OCI-LY7 (cell line): ENCODE data around the gene LTA4H. TPM values are rescaled to one million over a fixed set of nuclear protein-coding genes. Genes with fewer than 3 reads are reported as not detected.

Experiments used
- BruUV-seq: library from RNA; stranded (reverse); fragments of 400-500 nt; replicated peaks from 2 replicates; lab custom pipeline; 2021; lab: Mats Ljungman, UMichigan
- CTCF ChIA-PET: fragments of 300-600 bp; sonication (Branson Sonifier 250); formaldehyde crosslinking; loops from one replicate; lab custom pipeline; 2022; ENCODE audit warnings: antibody characterized with exemption; ENCODE audit not compliant: unreplicated experiment; lab: Charles Lee
- POLR2A ChIA-PET: fragments of 300-600 bp; sonication (Branson Sonifier 250); formaldehyde crosslinking; loops from one replicate; lab custom pipeline; 2022; ENCODE audit warnings: antibody characterized with exemption; lab: Charles Lee
- DNase-seq: peaks from one replicate; pipeline ENCODE4 v3.0.0-alpha.2; 2015; ENCODE audit warnings: low spot score
- H2AFZ ChIP-seq: fragments of 200-600 bp; sonication (generic), shearing (Covaris generic); 2 replicates; pipeline ENCODE4 v1.6.1; 2014; ENCODE audit warnings: mild to moderate bottlenecking, antibody characterized with exemption, low read length, moderate library complexity
- H3K27ac ChIP-seq: fragments of 200-600 bp; sonication (generic); 2 replicates; pipeline ENCODE4 v1.5.1; 2014; ENCODE audit warnings: mixed run types, low read depth, mild to moderate bottlenecking, moderate library complexity, low read length, inconsistent platforms; ENCODE audit not compliant: poor library complexity, severe bottlenecking
- H3K36me3 ChIP-seq: fragments of 200-600 bp; sonication (generic); 2 replicates; pipeline ENCODE4 v1.6.1; 2014; ENCODE audit warnings: mild to moderate bottlenecking, antibody characterized with exemption, low read length, moderate library complexity, mixed read lengths; ENCODE audit not compliant: insufficient read depth
- H3K4me1 ChIP-seq: fragments of 200-600 bp; sonication (generic); 2 replicates; pipeline ENCODE4 v1.5.1; 2014; ENCODE audit warnings: mild to moderate bottlenecking, low read length; ENCODE audit not compliant: insufficient read depth, poor library complexity, severe bottlenecking
- H3K4me2 ChIP-seq: fragments of 200-600 bp; sonication (generic); 2 replicates; pipeline ENCODE4 v1.6.1; 2014; ENCODE audit warnings: mild to moderate bottlenecking, low read length
- H3K4me3 ChIP-seq: fragments of 200-600 bp; sonication (generic); 2 replicates; pipeline ENCODE4 v1.5.1; 2014; ENCODE audit warnings: mild to moderate bottlenecking, low read depth, low read length; ENCODE audit not compliant: poor library complexity, severe bottlenecking
- H3K79me2 ChIP-seq: fragments of 200-600 bp; sonication (generic); 2 replicates; pipeline ENCODE4 v1.6.1; 2016; ENCODE audit warnings: low read depth, mild to moderate bottlenecking, low read length, moderate library complexity, mixed read lengths; ENCODE audit not compliant: insufficient read depth
- H3K9me2 ChIP-seq: fragments of 200-600 bp; sonication (generic); 2 replicates; pipeline ENCODE4 v1.6.1; 2016; ENCODE audit warnings: mild to moderate bottlenecking, low read length, mixed read lengths; ENCODE audit not compliant: insufficient read depth
- H3K9me3 ChIP-seq: fragments of 200-600 bp; sonication (generic); 2 replicates; pipeline ENCODE4 v1.6.1; 2014; ENCODE audit warnings: mild to moderate bottlenecking, mixed run types, low read length, mixed read lengths
- H4K20me1 ChIP-seq: fragments of 200-600 bp; sonication (generic); 2 replicates; pipeline ENCODE4 v1.6.1; 2014; ENCODE audit warnings: mild to moderate bottlenecking, antibody characterized with exemption, low read length, moderate library complexity, mixed read lengths; ENCODE audit not compliant: insufficient read depth
- CTCF ChIP-seq: fragments of 200-600 bp; sonication (generic); conservative IDR thresholded peaks from 2 replicates; pipeline ENCODE4 v1.5.1; 2014; ENCODE audit warnings: mild to moderate bottlenecking, antibody characterized with exemption, low read length, moderate library complexity, mixed read lengths
- EZH2phosphoT487 ChIP-seq: fragments of 200-600 bp; sonication (generic); IDR thresholded peaks from 2 replicates; pipeline ENCODE4 v1.6.1; 2018; ENCODE audit warnings: low read depth, borderline replicate concordance, mild to moderate bottlenecking, mixed run types, antibody characterized with exemption, low read length, moderate library complexity, mixed read lengths
- intact Hi-C: fragments of 100-400 bp; cut with micrococcal nuclease; formaldehyde crosslinking; loops from one replicate; pipeline ENCODE4 v1.10.0; 2022; ENCODE audit not compliant: unreplicated experiment
- total RNA-seq, 2 experiments: library from RNA; depleted of rRNA in 1 of 2; stranded (reverse); fragments of >200 nt in 1 of 2; shearing (Covaris generic) in 1 of 2; gene quantifications; 2 replicates each; pipeline ENCODE4 v1.2.3, GENCODE V29; 2014 to 2022

Gene LTA4H
- total RNA-seq, 2 experiments from 2014 or later = 86.7 to 122 TPM

DNA sequence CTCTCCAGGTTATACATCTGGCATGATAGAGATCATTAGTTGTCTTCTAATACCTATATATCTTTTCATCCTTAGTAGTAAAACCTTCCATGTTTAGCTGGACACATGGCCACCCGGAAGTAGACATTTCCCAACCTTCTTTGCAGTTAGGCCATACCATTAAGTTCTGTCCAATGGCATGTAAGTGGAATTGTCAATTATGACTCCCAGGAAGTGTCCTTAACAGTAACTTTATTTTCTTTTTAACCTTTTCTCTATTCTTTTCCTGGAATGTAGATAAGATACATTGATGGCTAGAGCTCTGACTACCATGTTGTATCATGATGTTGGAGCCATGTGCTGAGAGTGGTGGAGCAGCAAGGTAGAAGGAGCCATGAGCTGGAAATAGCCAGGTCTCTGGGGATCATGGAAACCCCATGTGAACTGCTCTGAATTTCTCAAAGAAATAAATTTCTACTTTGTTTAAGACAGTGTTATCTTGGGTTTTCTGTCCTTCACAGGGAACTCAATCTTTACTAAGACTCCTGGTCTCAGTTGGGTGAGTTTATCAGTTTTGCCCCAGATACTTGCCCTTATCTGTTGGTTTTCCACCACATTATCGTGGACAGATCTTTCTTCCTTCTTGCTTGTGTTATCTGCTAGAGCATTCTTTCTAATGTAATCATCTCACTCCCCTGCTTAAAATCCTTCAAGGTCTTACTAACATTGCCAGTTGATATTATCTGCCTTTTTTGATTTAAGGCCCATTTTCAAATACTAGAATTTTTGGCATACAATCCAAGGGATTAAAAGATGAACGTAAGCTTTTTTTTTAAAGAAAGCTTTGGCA is 5.1 kb upstream of the LTA4H start:
- no peaks in the 10 kb centered on the region for H3K9me3 ChIP-seq
- H3K27ac ChIP-seq = no peak overlapping the region
- H3K79me2 ChIP-seq = no peaks in the 10 kb centered on the region
- no peaks in the 10 kb centered on the region for H3K9me2 ChIP-seq
- no peak for DNase-seq
- H3K36me3 ChIP-seq = no peaks in the 10 kb centered on the region
- H3K4me2 ChIP-seq = no peak overlapping the region
- H3K4me3 ChIP-seq = no peak overlapping the region
- TF ChIP-seq CTCF = no peak
- no peak overlapping the region for H2AFZ ChIP-seq
- no peaks in the 10 kb centered on the region for H4K20me1 ChIP-seq
- intact Hi-C loops = no loop called here
- ChIA-PET CTCF (interaction anchor here (0.6 kb wide), 1 partner anchor 889 kb away, joined by 3 read pairs; no protein-coding TSS in a partner anchor), POLR2A (interaction anchor here (0.9 kb wide), 1 partner anchor 21 kb away, joined by 3 read pairs; no protein-coding TSS in a partner anchor)
- peaks cover 18% of the 10 kb centered on the region for H3K4me1 ChIP-seq
- BruUV-seq = no TSS peak

GRCh38 chr12:96039516-96039915 is 4.1 kb upstream of the LTA4H start:
- H3K4me3 ChIP-seq = no peak overlapping the region
- no peaks in the 10 kb centered on the region for H4K20me1 ChIP-seq
- CTCF ChIA-PET = no interaction called here
- BruUV-seq = no TSS peak
- H2AFZ ChIP-seq = no peak overlapping the region
- POLR2A ChIA-PET = interaction anchor here (1.5 kb wide), 1 partner anchor 18 kb away, joined by 4 read pairs; no protein-coding TSS in a partner anchor
- H3K79me2 ChIP-seq = peaks cover 8% of the 10 kb centered on the region
- DNase-seq = no peak
- no peaks in the 10 kb centered on the region for H3K9me3 ChIP-seq
- no peak overlapping the region for H3K27ac ChIP-seq
- no peak overlapping the region for H3K4me2 ChIP-seq
- H3K9me2 ChIP-seq = no peaks in the 10 kb centered on the region
- peaks cover 12% of the 10 kb centered on the region for H3K4me1 ChIP-seq
- TF ChIP-seq CTCF (no peak), EZH2phosphoT487 (no peak)
- intact Hi-C loops = loop anchor here (5.0 to 10.0 kb wide), 2 partner anchors 288 to 365 kb away; partner anchors contain the start of gene CDK17
- no peaks in the 10 kb centered on the region for H3K36me3 ChIP-seq
